Measurements from ENCODE around the gene ISG15.

Gene ISG15

GRCh38 chr1:1043411-1043810 lies 30.1 kb downstream of the ISG15 start:
- H2BK15ac ChIP-seq (ENCODE audit: low read depth, poor library complexity, severe bottlenecking), result no peak overlapping the region
- no peak overlapping the region for H3K4me3 ChIP-seq (ENCODE audit: insufficient read depth in 1 of 2, low read depth in 1 of 2, low read length in 2 of 2)
- no peak overlapping the region for H3K18ac ChIP-seq (ENCODE audit: low read depth in 1 of 2, low read length in 2 of 2)
- H4K8ac ChIP-seq (ENCODE audit: low read length), result no peak overlapping the region
- no peak overlapping the region for H2BK120ac ChIP-seq (ENCODE audit: low read depth, low read length)
- peaks cover 0 to 19% of the 10 kb centered on the region in 2 experiments for H3K27me3 ChIP-seq (ENCODE audit: control insufficient read depth in 1 of 2, insufficient read depth in 1 of 2, low read length in 2 of 2)
- no peak overlapping the region for H4K91ac ChIP-seq (ENCODE audit: low read length)
- H3K27ac ChIP-seq (ENCODE audit: low read length, poor library complexity, severe bottlenecking), result no peak overlapping the region
- no peak overlapping the region for H3K9ac ChIP-seq (ENCODE audit: low read length)
- no peak overlapping the region for H3K4ac ChIP-seq (ENCODE audit: low read depth in 1 of 2, low read length in 2 of 2)
- H3K4me2 ChIP-seq (ENCODE audit: low read length, poor library complexity, severe bottlenecking), result no peak overlapping the region
- no peak overlapping the region for H2AK5ac ChIP-seq (ENCODE audit: low read length, severe bottlenecking)
- H3K14ac ChIP-seq (ENCODE audit: low read length in 2 of 2), result no peak overlapping the region
- H3K79me1 ChIP-seq (replicated peaks; ENCODE audit: low read length, poor library complexity, severe bottlenecking), result peaks cover 46% of the 10 kb centered on the region
- no peak for DNase-seq
- H2AFZ ChIP-seq (ENCODE audit: low read depth, low read length), result no peak overlapping the region
- peaks cover 0 to 90% of the 10 kb centered on the region in 2 experiments for H3K36me3 ChIP-seq (ENCODE audit: control insufficient read depth in 1 of 2, insufficient read depth in 2 of 2, low read depth in 1 of 2, low read length in 2 of 2)
- no peaks in the 10 kb centered on the region for H3K9me3 ChIP-seq (ENCODE audit: control insufficient read depth, low read length)
- H3K4me1 ChIP-seq (ENCODE audit: control insufficient read depth, insufficient read depth, low read depth, low read length), result peaks cover 28% of the 10 kb centered on the region
- H2BK12ac ChIP-seq (ENCODE audit: low read length in 2 of 2), result no peak overlapping the region
- H2BK5ac ChIP-seq (ENCODE audit: low read depth, low read length, poor library complexity, severe bottlenecking), result no peak overlapping the region
- H3K23ac ChIP-seq (ENCODE audit: low read length in 2 of 2), result no peak overlapping the region
- 98% methylated on average over 25 of the region's 27 CpGs for WGBS

- H3K4ac ChIP-seq (ENCODE audit: low read depth in 1 of 2, low read length in 2 of 2), result no peak overlapping the region
- H3K79me1 ChIP-seq (replicated peaks; ENCODE audit: low read length, poor library complexity, severe bottlenecking), result peaks cover 43% of the 10 kb centered on the region
- H3K18ac ChIP-seq (ENCODE audit: low read depth in 1 of 2, low read length in 2 of 2), result no peak overlapping the region
- no peak overlapping the region for H2AK5ac ChIP-seq (ENCODE audit: low read length, severe bottlenecking)
- no peak overlapping the region for H3K9ac ChIP-seq (ENCODE audit: low read length)
- H3K4me3 ChIP-seq (ENCODE audit: insufficient read depth in 1 of 2, low read depth in 1 of 2, low read length in 2 of 2), result no peak overlapping the region
- H2BK15ac ChIP-seq (ENCODE audit: low read depth, poor library complexity, severe bottlenecking), result no peak overlapping the region
- H2BK120ac ChIP-seq (ENCODE audit: low read depth, low read length), result no peak overlapping the region
- H4K8ac ChIP-seq (ENCODE audit: low read length), result no peak overlapping the region
- DNase-seq, result no peak
- H4K91ac ChIP-seq (ENCODE audit: low read length), result no peak overlapping the region
- no peak overlapping the region for H3K14ac ChIP-seq (ENCODE audit: low read length in 2 of 2)
- peaks cover 0 to 90% of the 10 kb centered on the region in 2 experiments for H3K36me3 ChIP-seq (ENCODE audit: control insufficient read depth in 1 of 2, insufficient read depth in 2 of 2, low read depth in 1 of 2, low read length in 2 of 2)
- no peak overlapping the region for H3K4me2 ChIP-seq (ENCODE audit: low read length, poor library complexity, severe bottlenecking)
- H3K27ac ChIP-seq (ENCODE audit: low read length, poor library complexity, severe bottlenecking), result no peak overlapping the region
- no peak overlapping the region for H2AFZ ChIP-seq (ENCODE audit: low read depth, low read length)
- H2BK12ac ChIP-seq (ENCODE audit: low read length in 2 of 2), result no peak overlapping the region
- H3K27me3 ChIP-seq (ENCODE audit: control insufficient read depth in 1 of 2, insufficient read depth in 1 of 2, low read length in 2 of 2), result peaks cover 0 to 14% of the 10 kb centered on the region in 2 experiments
- H3K4me1 ChIP-seq (ENCODE audit: control insufficient read depth, insufficient read depth, low read depth, low read length), result peaks cover 28% of the 10 kb centered on the region
- H3K9me3 ChIP-seq (ENCODE audit: control insufficient read depth, low read length), result no peaks in the 10 kb centered on the region
- WGBS, result 96% methylated on average over 33 of the region's 33 CpGs
- no peak overlapping the region for H2BK5ac ChIP-seq (ENCODE audit: low read depth, low read length, poor library complexity, severe bottlenecking)
- no peak overlapping the region for H3K23ac ChIP-seq (ENCODE audit: low read length in 2 of 2)
Measured at GRCh38 chr1:1043921-1044320, 30.6 kb downstream of the ISG15 start.

DNA sequence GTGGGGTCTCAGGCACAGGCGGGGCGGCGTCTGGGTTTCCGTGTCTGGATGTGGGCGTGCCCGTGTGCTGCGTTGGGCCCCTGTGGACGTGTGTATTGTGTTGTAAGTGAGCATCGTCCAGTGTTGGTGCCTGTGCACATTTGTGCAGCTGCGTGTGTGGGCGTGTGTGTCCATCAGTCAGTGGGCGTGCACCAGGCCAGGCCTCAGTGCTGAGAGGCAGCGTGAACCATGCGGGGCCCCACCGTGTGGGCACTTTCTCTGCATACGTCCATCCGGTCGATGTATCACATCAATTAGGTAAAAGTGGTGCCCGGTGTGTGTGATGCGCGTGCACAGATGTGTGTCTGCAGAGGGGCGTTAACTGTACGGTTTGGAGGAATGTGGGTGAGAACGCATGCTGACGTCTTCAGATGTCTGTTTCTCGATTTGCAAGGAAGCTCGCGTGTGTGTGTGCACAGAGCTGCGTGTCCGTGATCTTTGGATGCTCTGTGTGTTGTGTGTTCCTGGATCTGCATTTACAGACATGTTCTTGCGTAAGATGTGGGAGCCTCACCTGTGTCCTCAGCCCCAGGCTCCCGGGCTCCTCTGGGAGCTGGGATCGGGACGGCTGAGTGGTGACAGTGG lies 31.3 kb downstream of the ISG15 start:
- no peak overlapping the region for H3K27ac ChIP-seq (ENCODE audit: low read length, poor library complexity, severe bottlenecking)
- DNase-seq, result no peak
- H3K36me3 ChIP-seq (ENCODE audit: control insufficient read depth in 1 of 2, insufficient read depth in 2 of 2, low read depth in 1 of 2, low read length in 2 of 2), result peaks cover 0 to 91% of the 10 kb centered on the region in 2 experiments
- H3K14ac ChIP-seq (ENCODE audit: low read length in 2 of 2), result no peak overlapping the region
- H2BK12ac ChIP-seq (ENCODE audit: low read length in 2 of 2), result no peak overlapping the region
- H2BK5ac ChIP-seq (ENCODE audit: low read depth, low read length, poor library complexity, severe bottlenecking), result no peak overlapping the region
- no peak overlapping the region for H3K18ac ChIP-seq (ENCODE audit: low read depth in 1 of 2, low read length in 2 of 2)
- H3K9ac ChIP-seq (ENCODE audit: low read length), result no peak overlapping the region
- no peak overlapping the region for H3K4me3 ChIP-seq (ENCODE audit: insufficient read depth in 1 of 2, low read depth in 1 of 2, low read length in 2 of 2)
- peaks cover 43% of the 10 kb centered on the region for H3K79me1 ChIP-seq (replicated peaks; ENCODE audit: low read length, poor library complexity, severe bottlenecking)
- no peak overlapping the region for H4K91ac ChIP-seq (ENCODE audit: low read length)
- no peak overlapping the region for H2BK120ac ChIP-seq (ENCODE audit: low read depth, low read length)
- no peak overlapping the region for H3K4me2 ChIP-seq (ENCODE audit: low read length, poor library complexity, severe bottlenecking)
- no peak overlapping the region for H4K8ac ChIP-seq (ENCODE audit: low read length)
- no peak overlapping the region for H2BK15ac ChIP-seq (ENCODE audit: low read depth, poor library complexity, severe bottlenecking)
- H3K9me3 ChIP-seq (ENCODE audit: control insufficient read depth, low read length), result no peaks in the 10 kb centered on the region
- H3K4me1 ChIP-seq (ENCODE audit: control insufficient read depth, insufficient read depth, low read depth, low read length), result peaks cover 22% of the 10 kb centered on the region
- 95% methylated on average over 34 of the region's 34 CpGs for WGBS
- H3K27me3 ChIP-seq (ENCODE audit: control insufficient read depth in 1 of 2, insufficient read depth in 1 of 2, low read length in 2 of 2), result peaks cover 0 to 8% of the 10 kb centered on the region in 2 experiments
- no peak overlapping the region for H2AFZ ChIP-seq (ENCODE audit: low read depth, low read length)
- H3K4ac ChIP-seq (ENCODE audit: low read depth in 1 of 2, low read length in 2 of 2), result no peak overlapping the region
- H3K23ac ChIP-seq (ENCODE audit: low read length in 2 of 2), result no peak overlapping the region
- H2AK5ac ChIP-seq (ENCODE audit: low read length, severe bottlenecking), result no peak overlapping the region

DNA sequence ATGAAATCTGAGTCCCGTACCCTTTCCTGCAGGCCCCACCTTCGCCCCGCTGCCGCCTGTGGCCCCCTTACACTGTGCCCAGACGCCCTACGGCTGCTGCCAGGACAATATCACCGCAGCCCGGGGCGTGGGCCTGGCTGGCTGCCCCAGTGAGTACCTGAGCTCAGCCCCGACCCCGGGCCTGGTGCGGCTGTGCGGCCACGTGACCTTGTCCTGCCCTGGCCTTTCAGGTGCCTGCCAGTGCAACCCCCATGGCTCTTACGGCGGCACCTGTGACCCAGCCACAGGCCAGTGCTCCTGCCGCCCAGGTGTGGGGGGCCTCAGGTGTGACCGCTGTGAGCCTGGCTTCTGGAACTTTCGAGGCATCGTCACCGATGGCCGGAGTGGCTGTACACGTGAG lies 31.8 kb downstream of the ISG15 start:
- H2BK120ac ChIP-seq (ENCODE audit: low read depth, low read length), result no peak overlapping the region
- no peak overlapping the region for H2BK15ac ChIP-seq (ENCODE audit: low read depth, poor library complexity, severe bottlenecking)
- H3K79me1 ChIP-seq (replicated peaks; ENCODE audit: low read length, poor library complexity, severe bottlenecking), result peaks cover 39% of the 10 kb centered on the region
- H3K4ac ChIP-seq (ENCODE audit: low read depth in 1 of 2, low read length in 2 of 2), result no peak overlapping the region
- H2AK5ac ChIP-seq (ENCODE audit: low read length, severe bottlenecking), result no peak overlapping the region
- no peaks in the 10 kb centered on the region for H3K9me3 ChIP-seq (ENCODE audit: control insufficient read depth, low read length)
- no peak overlapping the region for H3K4me3 ChIP-seq (ENCODE audit: insufficient read depth in 1 of 2, low read depth in 1 of 2, low read length in 2 of 2)
- no peak overlapping the region for H3K23ac ChIP-seq (ENCODE audit: low read length in 2 of 2)
- 97% methylated on average over 22 of the region's 23 CpGs for WGBS
- peaks cover 0 to 2% of the 10 kb centered on the region in 2 experiments for H3K27me3 ChIP-seq (ENCODE audit: control insufficient read depth in 1 of 2, insufficient read depth in 1 of 2, low read length in 2 of 2)
- H4K91ac ChIP-seq (ENCODE audit: low read length), result no peak overlapping the region
- H3K27ac ChIP-seq (ENCODE audit: low read length, poor library complexity, severe bottlenecking), result no peak overlapping the region
- no peak overlapping the region for H3K14ac ChIP-seq (ENCODE audit: low read length in 2 of 2)
- no peak overlapping the region for H3K18ac ChIP-seq (ENCODE audit: low read depth in 1 of 2, low read length in 2 of 2)
- no peak for DNase-seq
- H3K4me1 ChIP-seq (ENCODE audit: control insufficient read depth, insufficient read depth, low read depth, low read length), result peaks cover 17% of the 10 kb centered on the region
- no peak overlapping the region for H2BK5ac ChIP-seq (ENCODE audit: low read depth, low read length, poor library complexity, severe bottlenecking)
- no peak overlapping the region for H4K8ac ChIP-seq (ENCODE audit: low read length)
- H2BK12ac ChIP-seq (ENCODE audit: low read length in 2 of 2), result no peak overlapping the region
- H3K36me3 ChIP-seq (ENCODE audit: control insufficient read depth in 1 of 2, insufficient read depth in 2 of 2, low read depth in 1 of 2, low read length in 2 of 2), result peaks cover 0 to 95% of the 10 kb centered on the region in 2 experiments
- no peak overlapping the region for H3K9ac ChIP-seq (ENCODE audit: low read length)
- no peak overlapping the region for H3K4me2 ChIP-seq (ENCODE audit: low read length, poor library complexity, severe bottlenecking)
- no peak overlapping the region for H2AFZ ChIP-seq (ENCODE audit: low read depth, low read length)
